ENCODE measurements around the gene HOXD12. TPM values are rescaled to one million over a fixed set of nuclear protein-coding genes. Genes with fewer than 3 reads are reported as not detected.
A peak's percentile ranks its signal among the peaks of the same experiment; 100 is the strongest.

Gene HOXD12
- total RNA-seq, 1 donor from 2014 or later = not detected

DNA sequence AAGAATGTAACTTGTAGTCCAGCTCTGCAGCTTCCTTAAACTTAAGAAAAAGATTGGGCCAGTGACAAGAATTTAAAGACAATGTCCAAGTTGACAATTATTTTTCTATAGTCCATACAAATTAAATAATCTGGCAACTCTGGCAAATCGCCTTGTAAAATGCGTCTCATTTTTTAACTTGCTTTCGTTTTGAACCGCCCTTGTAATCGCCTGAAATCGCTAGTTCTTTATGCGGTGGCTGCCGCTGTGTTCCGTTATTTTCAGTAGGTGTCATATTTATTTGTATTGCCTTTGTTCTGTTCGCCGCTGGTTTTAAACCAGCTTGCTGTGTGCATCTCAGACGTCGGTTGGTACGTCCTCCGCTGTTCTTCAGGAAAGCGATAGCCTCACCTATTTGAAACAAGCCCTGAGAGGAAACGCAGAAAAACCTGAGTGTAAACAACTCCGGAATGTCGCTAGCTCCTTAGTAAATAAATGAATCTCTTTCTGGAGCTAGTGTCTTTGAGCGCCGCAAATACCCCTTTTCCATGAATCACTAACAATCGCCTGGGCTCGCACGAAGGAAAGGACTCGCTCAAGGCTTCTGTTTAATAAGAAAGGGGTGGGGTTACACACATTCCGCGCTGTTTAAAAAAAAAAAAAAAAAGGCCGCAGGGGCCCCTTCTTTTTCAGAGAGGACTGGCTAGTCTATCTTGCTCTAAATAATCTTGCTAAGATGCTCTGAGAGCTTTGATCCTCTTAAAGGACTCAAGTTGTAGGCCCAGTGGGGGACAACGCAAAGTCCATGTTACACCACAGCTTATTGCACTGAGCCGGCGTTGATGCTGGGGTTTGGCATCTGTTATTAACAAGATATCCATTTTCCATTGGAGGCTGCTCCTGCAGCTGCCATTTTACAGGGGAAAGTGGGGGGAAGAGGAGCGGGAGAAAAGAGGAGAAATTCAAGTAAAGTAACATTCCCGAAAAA lies 32.9 kb downstream of the HOXD12 start:
- DNase-seq (ENCODE audit: low read depth) = no peak
- peak overlapping the region; percentile 63 for H3K4me3 ChIP-seq (ENCODE audit: low read depth, low read length)
- TF ChIP-seq, protein P1, sequence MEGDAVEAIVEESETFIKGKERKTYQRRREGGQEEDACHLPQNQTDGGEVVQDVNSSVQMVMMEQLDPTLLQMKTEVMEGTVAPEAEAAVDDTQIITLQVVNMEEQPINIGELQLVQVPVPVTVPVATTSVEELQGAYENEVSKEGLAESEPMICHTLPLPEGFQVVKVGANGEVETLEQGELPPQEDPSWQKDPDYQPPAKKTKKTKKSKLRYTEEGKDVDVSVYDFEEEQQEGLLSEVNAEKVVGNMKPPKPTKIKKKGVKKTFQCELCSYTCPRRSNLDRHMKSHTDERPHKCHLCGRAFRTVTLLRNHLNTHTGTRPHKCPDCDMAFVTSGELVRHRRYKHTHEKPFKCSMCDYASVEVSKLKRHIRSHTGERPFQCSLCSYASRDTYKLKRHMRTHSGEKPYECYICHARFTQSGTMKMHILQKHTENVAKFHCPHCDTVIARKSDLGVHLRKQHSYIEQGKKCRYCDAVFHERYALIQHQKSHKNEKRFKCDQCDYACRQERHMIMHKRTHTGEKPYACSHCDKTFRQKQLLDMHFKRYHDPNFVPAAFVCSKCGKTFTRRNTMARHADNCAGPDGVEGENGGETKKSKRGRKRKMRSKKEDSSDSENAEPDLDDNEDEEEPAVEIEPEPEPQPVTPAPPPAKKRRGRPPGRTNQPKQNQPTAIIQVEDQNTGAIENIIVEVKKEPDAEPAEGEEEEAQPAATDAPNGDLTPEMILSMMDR (conservative IDR thresholded peaks at IDR 0.05; ENCODE audit: low read depth, low read length) = no peak

DNA sequence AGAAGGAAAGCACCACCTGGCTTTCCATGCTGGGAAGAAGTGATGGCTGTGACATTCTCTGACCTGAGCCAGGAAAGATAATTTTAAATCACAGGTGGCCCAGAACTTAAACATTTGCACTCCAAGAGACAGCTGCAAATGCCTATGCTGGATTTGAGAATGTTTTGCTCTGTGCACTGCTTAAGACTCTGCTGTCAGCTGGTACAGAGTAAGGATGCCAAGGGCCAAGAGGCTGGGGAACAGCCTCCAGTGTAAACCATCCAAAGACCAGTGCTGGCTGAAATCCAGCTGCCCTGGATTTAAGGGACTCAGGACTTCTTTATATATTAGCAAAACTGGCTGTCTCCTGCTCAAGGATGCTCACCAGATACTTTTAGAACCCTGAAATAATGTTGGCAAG lies 33.8 kb downstream of the HOXD12 start:
- TF ChIP-seq, protein P1 (conservative IDR thresholded peaks at IDR 0.05; ENCODE audit: low read depth, low read length) = no peak
- no peak for DNase-seq (ENCODE audit: low read depth)
- H3K4me3 ChIP-seq (ENCODE audit: low read depth, low read length) = peak overlapping the region; percentile 63

DNA sequence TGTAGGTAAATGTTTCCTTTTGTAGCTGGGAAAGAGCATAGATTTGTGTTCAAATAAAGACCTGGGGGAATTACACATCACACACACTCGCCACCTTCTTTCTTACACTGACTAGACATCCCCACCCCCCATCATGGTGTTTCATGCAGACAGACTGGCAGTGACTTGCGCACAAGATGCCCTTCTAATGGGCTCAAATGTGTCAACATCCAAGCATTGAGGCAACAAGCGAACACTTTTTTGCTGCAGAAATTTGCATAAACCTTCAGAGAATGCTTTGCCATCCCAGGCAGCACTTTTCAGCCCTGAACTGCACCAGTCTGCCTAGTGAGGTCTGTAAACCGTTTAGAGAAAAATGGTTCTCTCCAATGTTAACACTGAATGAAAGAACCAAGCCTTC lies 34.4 kb downstream of the HOXD12 start:
- TF ChIP-seq, protein P1 (conservative IDR thresholded peaks at IDR 0.05; ENCODE audit: low read depth, low read length) = no peak
- no peak for DNase-seq (ENCODE audit: low read depth)
- no peak overlapping the region for H3K4me3 ChIP-seq (ENCODE audit: low read depth, low read length)

DNA sequence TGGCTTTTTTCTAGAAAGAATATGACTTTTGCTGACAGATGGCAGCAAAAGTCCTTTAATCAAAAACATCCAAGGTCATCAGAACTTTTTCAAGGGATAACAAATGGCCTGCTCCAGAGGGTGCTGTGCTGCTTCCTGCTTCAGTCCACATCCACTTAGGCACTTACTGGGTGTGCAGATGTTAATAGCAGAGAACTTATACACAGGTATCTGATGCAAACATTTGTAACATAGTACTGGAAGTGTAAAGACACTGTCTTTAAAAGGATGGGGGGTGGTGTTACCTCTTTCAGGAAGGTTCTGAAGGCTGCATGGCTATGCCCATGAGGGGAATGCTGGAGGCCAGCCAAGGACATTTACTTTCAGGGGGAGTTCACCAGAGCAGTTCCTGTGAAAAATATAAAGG lies 35.4 kb downstream of the HOXD12 start:
- no peak for DNase-seq (ENCODE audit: low read depth)
- peak overlapping the region; percentile 10 for H3K4me3 ChIP-seq (ENCODE audit: low read depth, low read length)
- TF ChIP-seq, protein P1 (conservative IDR thresholded peaks at IDR 0.05; ENCODE audit: low read depth, low read length) = peak; percentile 15

DNA sequence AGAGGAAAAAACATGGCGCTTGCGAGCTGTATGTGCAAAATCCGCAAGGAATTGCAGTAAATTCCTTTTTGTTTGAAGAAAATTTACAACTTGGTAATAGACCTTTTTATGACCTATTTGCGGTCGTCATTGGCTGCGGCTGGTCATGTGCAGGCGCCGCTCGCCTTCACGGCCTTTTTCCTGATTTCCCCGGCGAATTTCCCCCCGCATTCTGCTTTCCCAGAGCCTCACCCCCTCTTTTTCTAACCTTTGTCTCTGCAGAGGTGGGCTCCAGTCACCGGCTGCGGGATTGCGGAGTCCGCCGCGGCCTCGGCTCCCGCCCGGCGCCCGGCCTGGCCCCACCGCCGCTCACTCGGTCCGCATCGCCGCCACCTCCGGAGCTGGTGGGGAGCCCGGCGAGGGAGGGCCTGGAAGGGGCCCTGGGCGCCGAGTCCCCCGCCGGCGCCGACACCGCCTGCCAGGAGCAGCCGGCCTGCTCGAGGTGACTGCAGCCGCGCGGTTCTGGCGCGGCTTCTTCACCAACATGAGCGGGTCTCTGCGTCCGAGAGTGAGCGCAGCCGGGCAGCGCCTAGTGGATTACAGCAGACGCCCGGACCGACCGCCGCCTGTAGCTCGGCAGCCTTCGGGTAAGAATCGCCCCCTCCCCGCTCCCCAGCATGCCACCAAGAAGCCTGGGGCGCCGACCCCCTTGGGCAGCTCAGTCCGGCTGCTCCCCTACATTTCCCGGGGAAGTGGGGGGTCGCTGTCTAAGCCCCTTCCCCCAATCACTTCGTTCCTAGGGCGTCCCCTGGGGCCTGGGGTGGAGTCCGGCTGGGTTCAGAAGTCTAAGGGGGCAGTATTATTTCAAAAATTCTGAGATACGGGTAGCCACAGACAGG lies 37.0 kb downstream of the HOXD12 start:
- TF ChIP-seq, protein P1 (conservative IDR thresholded peaks at IDR 0.05; ENCODE audit: low read depth, low read length) = no peak
- no peak for DNase-seq (ENCODE audit: low read depth)
- H3K4me3 ChIP-seq (ENCODE audit: low read depth, low read length) = peak overlapping the region; percentile 94

DNA sequence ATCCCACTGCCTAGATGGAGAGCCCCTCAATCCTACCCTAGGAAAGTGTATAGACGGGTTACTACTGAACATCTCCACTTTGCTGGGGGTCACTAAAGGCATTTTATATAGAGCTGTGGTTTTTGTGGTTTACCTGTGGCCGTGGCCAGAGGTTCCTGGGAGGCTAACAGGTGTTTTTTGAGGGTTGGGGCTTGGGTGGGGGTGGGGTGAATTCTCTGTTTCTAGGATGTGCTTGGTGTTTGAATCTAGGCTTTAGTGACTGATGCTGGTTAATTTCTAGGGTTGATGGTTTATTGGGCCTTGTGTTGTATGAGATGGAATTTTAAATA lies 37.6 kb downstream of the HOXD12 start:
- TF ChIP-seq, protein P1 (conservative IDR thresholded peaks at IDR 0.05; ENCODE audit: low read depth, low read length) = no peak
- peak overlapping the region; percentile 94 for H3K4me3 ChIP-seq (ENCODE audit: low read depth, low read length)
- no peak for DNase-seq (ENCODE audit: low read depth)
